Jurkat, Clone E6-1 (cell line): ENCODE data around the gene ZNF628. TPM values are rescaled to one million over a fixed set of nuclear protein-coding genes. Genes with fewer than 3 reads are reported as not detected.

ENCODE experiments used
- DNase-seq: peaks from one replicate; pipeline ENCODE4 v3.0.0-alpha.2; 2011; ENCODE audit warnings: low read depth, low spot score
- H3K4me3 ChIP-seq: 2 replicates; pipeline ENCODE4 v1.5.1; 2011; ENCODE audit warnings: mild to moderate bottlenecking, low read length, control low read depth, moderate library complexity
- polyA plus RNA-seq: library from polyadenylated mRNA; unstranded; fragments of >200 nt; gene quantifications from one replicate; pipeline ENCODE4 v1.2.1, GENCODE V29; 2012; ENCODE audit warnings: missing spikeins; ENCODE audit not compliant: insufficient read length, insufficient read depth

ZNF628 gene
- polyA plus RNA-seq, result 3.3 TPM

- DNase-seq, result peak; percentile 97
- peak within 1 kb of the TSS; percentile 85 for H3K4me3 ChIP-seq
These were observed at the start of gene ZNF628 for GRCh38 chr19:55476100-55476775. TSS of gene ZNF628 (plus strand) at chr19:55476617. CDS start at chr19:55479911, 3,294 bp downstream.

GRCh38 chr19:55431183-55431582 lies 45.2 kb upstream of the ZNF628 start:
- no peak overlapping the region for H3K4me3 ChIP-seq
- no peak for DNase-seq

GRCh38 chr19:55432241-55432959 lies 44.0 kb upstream of the ZNF628 start:
- no peak for DNase-seq
- no peak overlapping the region for H3K4me3 ChIP-seq

GRCh38 chr19:55433292-55433691 lies 43.1 kb upstream of the ZNF628 start:
- no peak for DNase-seq
- no peak overlapping the region for H3K4me3 ChIP-seq

DNA sequence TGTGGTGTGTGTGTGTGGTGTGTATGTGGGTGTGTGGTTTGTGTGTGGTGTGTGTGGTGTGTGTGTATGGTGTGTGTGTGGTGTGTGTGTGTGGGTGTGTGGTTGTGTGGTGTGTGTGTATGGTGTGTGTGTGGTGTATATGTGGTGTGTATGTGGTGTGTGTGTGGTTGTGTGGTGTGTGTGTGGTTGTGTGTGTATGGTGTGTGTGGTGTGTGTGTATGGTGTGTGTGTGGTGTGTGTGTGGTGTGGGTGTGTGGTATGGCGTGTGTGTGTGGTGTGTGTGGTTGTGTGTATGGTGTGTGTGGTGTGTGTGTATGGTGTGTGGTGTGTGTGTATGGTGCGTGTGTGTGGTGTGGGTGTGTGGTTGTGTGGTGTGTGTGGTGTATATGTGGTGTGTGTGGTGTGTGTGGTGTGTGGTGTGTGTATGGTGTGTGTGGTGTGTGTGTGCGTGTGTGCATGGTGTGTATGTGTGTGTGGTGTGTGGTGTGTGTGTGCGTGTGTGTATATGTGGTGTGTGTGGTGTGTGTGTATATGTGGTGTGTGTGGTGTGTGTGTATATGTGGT lies 42.0 kb upstream of the ZNF628 start:
- H3K4me3 ChIP-seq, result no peak overlapping the region
- DNase-seq, result no peak

GRCh38 chr19:55435020-55435419 lies 41.4 kb upstream of the ZNF628 start:
- DNase-seq, result no peak
- no peak overlapping the region for H3K4me3 ChIP-seq

DNA sequence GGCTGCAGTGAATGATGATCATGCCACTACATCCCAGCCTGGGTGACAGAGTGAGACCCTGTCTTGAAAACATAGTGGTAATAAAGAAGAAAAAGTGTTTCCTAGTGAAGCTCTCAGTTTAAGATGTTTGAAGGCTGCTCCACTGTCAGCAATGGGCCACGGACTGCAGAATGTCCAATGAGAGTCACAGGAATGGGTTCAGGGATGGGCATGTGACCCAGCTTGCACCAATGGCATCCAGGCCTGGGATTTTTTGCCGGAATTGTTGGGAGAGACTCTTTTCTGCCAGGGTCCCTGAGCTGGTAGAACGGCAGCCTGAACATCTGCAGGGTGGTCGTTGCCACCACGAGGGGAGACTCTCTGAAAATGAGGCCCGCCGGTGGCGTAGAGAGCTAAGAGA lies 39.6 kb upstream of the ZNF628 start:
- DNase-seq, result no peak
- no peak overlapping the region for H3K4me3 ChIP-seq

DNA sequence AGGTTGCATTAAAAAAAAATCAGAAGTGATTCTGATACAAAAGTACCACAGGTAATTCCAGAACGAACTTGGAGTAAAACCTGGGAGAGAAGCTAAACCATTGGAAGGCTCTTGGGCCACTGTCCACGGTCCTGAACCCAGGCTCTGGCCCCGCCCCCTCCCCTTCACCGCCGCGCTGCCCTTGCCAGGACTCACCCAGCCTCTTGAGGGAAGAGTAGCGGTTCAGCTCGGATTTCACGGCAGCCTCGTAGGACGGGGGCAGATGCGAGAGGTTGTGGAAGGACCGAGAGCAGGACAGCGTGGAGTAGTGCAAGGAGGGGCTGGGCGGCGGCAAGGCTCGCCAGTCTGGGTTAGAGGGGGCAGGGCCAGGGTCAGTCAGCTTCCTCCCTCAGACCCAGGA lies 39.0 kb upstream of the ZNF628 start:
- no peak for DNase-seq
- no peak overlapping the region for H3K4me3 ChIP-seq

GRCh38 chr19:55439052-55439451 lies 37.4 kb upstream of the ZNF628 start:
- no peak for DNase-seq
- no peak overlapping the region for H3K4me3 ChIP-seq

GRCh38 chr19:55440411-55441105 lies 35.9 kb upstream of the ZNF628 start:
- no peak overlapping the region for H3K4me3 ChIP-seq
- DNase-seq, result no peak

GRCh38 chr19:55441319-55441691 lies 35.1 kb upstream of the ZNF628 start:
- no peak for DNase-seq
- no peak overlapping the region for H3K4me3 ChIP-seq

- no peak overlapping the region for H3K4me3 ChIP-seq
- DNase-seq, result no peak
These were observed 34.6 kb upstream of the ZNF628 start for GRCh38 chr19:55441692-55442321.

DNA sequence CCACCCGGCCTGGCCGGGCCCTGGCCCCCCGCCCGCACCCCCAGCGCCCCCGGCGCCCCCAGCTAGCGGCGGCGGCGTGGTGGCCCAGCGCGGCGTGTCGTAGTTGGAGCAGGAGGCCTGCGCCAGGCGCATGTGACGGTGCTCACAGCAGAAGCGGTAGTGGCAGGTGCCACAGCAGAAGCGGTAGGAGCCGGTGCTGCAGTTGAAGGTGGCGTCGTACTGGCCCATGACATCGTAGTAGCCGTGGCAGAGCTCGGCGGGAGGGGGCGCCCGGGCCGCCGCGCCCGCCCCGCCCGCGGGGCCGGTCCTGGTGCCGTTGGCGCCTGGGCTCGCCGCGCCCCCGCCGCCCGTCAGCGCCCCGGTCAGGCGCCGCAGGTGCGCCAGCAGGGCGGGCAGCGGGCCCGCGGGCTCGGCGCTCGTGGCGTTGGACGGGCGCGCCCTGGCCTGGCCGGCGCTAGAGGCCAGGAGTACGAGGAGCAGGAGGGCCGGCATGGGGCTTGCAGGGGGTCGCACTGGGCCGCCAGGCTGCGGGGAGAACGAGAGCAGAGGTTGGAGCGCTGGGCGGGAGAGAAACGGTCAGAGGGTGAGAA lies 34.0 kb upstream of the ZNF628 start:
- H3K4me3 ChIP-seq, result no peak overlapping the region
- no peak for DNase-seq

DNA sequence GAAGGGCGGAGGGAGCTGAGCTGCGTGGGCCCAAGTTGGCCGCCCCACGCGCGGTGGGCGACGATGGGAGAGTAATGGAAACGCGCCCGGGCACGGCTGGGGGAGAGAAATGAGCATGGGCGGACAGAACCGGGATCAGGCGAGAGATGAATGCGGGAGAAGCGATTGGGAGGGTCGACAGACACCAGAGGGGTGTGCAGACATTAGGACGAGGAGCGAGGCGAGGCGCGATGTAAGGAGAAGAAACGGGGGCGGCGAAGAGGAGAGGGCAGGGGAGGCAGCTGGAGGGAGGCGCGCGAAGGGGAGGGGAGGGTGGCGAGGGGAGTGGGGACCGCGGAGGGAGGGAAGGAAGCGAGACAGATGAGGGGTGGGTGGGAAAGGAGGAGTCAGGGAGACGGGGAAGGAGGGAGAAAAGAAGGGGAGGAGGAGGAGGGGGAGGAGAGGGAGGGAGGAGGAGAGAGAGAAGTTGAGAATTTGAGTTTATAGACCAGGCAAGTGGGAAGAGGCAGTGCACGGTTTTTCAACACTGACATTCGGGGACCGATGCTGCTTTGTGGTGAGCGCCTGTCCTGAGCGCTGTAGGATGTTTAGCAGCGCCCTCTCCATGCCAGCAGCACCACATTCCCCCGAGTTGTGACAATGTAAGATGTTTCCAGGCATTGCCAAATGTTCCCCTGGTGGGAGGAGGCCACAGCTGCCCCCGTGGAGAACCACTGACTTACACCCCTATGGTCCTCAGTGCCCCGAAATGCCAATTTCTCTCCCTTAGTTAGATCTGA lies 33.2 kb upstream of the ZNF628 start, which contains the start of gene SHISA7:
TSS of gene SHISA7 (minus strand) at position 256 of the 779 bp plus-strand sequence. CDS start 437 bp downstream, outside the sequence.
- no peak for DNase-seq
- no peak within 1 kb of the TSS for H3K4me3 ChIP-seq

DNA sequence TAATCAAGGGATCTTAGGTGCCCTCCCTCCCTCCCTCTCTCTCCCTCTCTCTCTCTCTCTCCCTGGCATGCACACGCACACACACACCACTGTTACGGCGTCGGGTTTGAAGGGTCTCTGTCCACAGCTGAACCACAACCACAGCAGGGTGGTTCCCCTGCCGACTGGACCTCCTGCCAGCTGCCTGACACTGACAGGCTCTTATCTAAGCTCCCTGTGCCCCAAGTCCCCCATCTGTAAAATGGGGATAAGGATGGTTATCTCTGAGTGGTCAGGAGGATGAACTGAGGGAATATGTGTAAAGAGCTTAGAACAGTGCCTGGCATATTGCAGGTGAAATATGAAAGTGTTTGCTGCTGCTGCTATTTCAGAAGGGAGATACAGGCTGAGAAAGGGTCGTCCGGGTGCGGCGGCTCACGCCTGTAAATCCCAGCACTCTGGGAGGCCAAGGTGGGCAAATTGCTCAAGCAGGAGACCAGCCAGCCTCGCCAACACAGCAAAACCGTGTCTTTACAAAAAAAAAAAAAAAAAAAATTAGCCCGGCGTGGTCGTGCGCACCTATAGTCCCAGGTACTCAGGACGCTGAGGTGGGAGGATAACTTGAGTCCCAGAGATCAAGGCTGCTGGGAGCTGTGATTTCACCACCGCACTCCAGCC lies 32.5 kb upstream of the ZNF628 start:
- no peak for DNase-seq
- H3K4me3 ChIP-seq, result no peak overlapping the region

- no peak overlapping the region for H3K4me3 ChIP-seq
- no peak for DNase-seq
These were observed 31.8 kb upstream of the ZNF628 start for GRCh38 chr19:55444646-55445045.

- no peak overlapping the region for H3K4me3 ChIP-seq
- no peak for DNase-seq
These were observed 30.4 kb upstream of the ZNF628 start for GRCh38 chr19:55446060-55446459.
